ENCODE measurements around the gene LZIC. TPM values are rescaled to one million over a fixed set of nuclear protein-coding genes. Genes with fewer than 3 reads are reported as not detected.
A peak's percentile ranks its signal among the peaks of the same experiment; 100 is the strongest.
"Not testable (repeated sequence)": the region's sequence is repeated elsewhere in the genome, so short reads cannot be mapped to it uniquely, and the experiment has no call there.

Gene LZIC
- total RNA-seq (ENCODE audit: insufficient read depth, low replicate concordance) = 54.9 TPM

- peak; percentile 93 for DNase-seq (ENCODE audit: low spot score)
Observed at GRCh38 chr1:9942939-9943788, at the start of gene LZIC, which contains the start of gene NMNAT1. Gene LZIC, minus strand, starts transcription at chr1:9943391. Its CDS starts 6,772 bp downstream, at chr1:9936619. Gene NMNAT1, plus strand, starts transcription at chr1:9943475. Its CDS starts 28,599 bp downstream, at chr1:9972074.

DNA sequence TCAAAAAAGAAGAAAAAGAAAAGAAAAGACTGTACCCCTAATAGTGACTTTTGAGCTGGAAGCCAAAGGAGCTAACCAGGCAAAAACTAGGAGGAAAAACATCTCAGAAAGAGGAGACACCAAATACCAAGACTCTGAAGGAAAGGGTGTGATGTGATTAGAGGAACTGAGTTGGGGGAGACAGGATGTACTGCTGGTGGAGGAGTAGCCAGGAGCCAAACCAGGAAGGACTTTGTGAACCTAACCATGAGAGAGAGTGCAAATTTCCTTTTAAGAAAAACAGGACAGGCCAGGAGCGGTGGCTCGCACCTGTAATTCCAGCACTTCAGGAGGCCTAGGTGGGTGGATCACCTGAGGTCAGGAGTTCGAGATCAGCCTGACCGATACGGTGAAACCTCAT, 49.7 kb upstream of the LZIC start:
- DNase-seq (ENCODE audit: low spot score) = no peak

GRCh38 chr1:9990944-9991343, 47.8 kb upstream of the LZIC start:
- peak; percentile 21 for DNase-seq (ENCODE audit: low spot score)

- no peak for DNase-seq (ENCODE audit: low spot score)
Observed at GRCh38 chr1:9989773-9990172, 46.6 kb upstream of the LZIC start.

DNA sequence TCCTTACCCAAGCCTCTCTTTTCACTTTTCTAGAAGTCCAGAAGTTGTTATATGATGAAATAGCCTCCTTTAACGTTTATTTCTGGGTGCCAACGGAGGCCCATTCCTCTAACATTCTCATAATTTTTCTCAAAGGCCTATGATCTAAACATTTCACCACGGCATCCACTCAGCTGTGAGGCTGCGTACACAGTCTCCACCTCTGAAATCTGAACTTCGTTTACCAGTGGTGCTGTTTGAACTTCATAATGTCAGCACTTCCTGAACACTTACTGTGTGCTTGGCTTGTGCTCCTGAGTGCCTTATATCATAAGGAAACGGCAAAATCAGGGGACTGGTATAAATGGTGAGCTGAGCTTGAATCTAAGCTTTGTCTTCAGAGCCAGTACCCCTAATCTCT, 41.8 kb upstream of the LZIC start:
- no peak for DNase-seq (ENCODE audit: low spot score)

- no peak for DNase-seq (ENCODE audit: low spot score)
Observed at GRCh38 chr1:9984253-9984652, 41.1 kb upstream of the LZIC start.

DNA sequence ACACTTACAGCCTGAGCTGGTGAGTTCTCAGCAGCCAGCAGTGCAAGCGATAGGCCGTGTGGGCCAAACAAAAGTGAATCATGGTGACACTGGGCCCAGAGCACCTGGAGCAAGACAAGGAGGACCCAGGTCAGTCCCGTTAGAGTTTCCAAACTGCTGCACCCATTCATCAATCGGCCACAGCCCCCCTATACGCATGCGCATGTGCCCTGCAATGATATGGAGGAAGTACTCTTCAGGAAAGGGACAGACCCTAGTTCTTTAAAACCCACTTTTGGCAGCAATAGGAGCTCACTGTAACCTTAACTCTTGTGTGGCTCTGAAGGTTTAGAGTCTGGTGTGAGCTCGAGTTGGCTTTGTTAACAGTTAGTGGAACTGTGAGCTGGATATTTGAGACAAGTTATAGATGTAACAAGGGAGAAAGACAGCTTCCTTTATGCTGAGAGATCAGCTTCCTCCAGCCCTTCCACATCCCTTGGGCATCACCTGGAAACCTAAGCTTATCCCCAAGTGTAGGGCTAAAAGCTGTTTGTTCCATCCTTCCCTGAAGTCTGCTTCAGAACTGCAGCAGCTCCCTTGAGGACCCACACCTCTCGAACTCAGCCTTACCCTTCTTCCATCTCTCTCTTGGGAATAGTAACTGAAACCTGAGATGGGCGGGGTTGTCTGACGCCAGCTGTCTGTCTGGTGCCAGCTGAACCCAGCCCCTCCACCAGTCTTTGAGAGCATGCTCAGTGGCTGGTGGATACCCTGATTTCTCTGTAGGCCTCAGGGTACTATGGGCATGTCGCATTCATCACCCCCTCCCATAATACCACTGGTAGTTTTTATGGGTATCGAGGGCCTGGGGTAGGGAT, 17.7 kb upstream of the LZIC start:
- no peak for DNase-seq (ENCODE audit: low spot score)

- DNase-seq (ENCODE audit: low spot score) = peak; percentile 32
Observed at GRCh38 chr1:9960011-9960410, 16.8 kb upstream of the LZIC start.

DNA sequence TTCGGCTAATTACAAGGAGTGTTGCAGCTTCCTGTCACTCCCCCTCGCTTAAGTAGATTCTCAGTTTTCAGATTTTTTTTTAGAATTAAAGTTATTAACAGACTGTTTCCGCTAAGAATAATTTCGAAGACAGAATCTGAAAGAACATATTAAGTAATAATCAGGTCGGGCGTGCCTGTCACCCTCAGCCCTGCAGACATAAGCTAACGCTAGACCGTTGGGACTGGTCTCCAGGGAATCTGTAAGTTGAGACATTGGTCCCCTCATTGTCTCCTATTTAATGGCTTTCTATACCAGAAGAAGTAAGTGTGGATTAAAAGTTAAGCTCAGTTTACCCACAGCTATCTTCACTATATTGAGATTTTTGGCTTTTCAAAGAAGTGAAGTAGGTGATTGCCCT, 14.5 kb upstream of the LZIC start:
- no peak for DNase-seq (ENCODE audit: low spot score)

DNA sequence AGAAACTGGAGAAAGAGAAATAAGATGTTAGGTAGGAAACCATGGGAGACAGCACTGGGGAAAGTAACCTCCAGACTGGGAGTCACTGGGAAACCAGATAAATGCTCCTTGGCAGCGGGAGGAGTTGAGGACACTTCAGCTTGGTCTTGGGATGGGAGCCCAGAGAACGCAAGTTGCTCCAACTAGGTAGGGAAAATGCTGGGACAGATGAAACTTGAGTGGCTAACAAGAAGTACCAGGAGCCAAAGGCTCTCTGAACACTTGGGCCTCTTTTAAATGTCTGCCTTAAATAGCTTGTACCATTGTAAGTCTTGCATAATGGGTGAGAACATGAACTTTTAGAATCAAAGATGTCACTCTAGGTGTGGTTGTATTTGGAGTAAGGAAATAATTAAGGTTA, 3.1 kb upstream of the LZIC start:
- no peak for DNase-seq (ENCODE audit: low spot score)

DNA sequence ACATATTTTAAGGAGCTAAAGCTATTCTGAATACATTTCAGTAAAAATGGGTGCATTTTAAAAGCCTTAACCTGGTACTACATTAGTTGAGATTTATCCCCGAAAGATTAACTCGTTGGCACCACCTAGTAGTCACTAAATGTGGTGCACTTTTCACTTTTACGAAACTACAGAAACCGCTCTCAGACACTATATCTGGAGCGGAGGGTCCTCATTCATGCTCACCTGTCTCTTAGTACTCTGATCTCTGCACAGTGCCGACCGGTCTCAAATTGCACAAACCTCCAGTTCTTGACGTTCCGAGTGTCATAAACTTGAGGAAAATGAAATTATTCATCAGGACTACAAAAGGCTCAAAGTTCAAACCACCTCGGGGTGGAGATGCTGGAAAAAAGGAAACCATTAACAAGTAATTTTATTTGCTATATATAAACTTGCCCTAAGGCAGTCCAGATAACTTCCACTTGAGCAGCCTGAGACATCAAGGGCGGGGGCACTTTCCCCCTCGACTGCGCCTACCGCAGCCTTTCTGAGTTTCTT, 722 bp downstream of the LZIC start:
- DNase-seq (ENCODE audit: low spot score) = peak; percentile 56

- no peak for DNase-seq (ENCODE audit: low spot score)
Observed at GRCh38 chr1:9929431-9930385, 13.5 kb downstream of the LZIC start.

GRCh38 chr1:9927259-9927658, 15.9 kb downstream of the LZIC start:
- no peak for DNase-seq (ENCODE audit: low spot score)

GRCh38 chr1:9922342-9922741, 20.8 kb downstream of the LZIC start:
- no peak for DNase-seq (ENCODE audit: low spot score)

GRCh38 chr1:9920606-9921005, 22.6 kb downstream of the LZIC start:
- DNase-seq (ENCODE audit: low spot score) = no peak

GRCh38 chr1:9917901-9918300, 25.3 kb downstream of the LZIC start:
- no peak for DNase-seq (ENCODE audit: low spot score)

GRCh38 chr1:9917495-9917894, 25.7 kb downstream of the LZIC start:
- not testable (repeated sequence) for DNase-seq (ENCODE audit: low spot score)

DNA sequence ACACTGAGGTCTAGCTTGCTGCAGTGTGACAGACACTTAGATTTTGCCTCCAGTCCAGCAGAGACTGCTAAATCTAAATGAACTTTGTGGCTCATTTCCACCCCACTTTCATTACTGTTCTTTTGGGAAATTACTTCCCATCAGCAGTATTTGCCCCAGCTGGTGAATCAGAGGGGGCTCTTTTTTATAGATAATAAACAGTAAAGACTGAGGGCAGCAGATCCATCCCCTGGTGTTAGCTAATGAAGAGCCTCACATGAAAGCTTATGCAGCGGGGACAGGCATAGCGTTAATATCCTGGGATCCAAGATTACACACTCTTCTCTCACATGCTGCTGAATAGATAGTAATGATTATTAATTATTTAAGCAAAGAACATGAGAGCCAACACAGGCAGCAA, 26.7 kb downstream of the LZIC start:
- no peak for DNase-seq (ENCODE audit: low spot score)

- no peak for DNase-seq (ENCODE audit: low spot score)
Observed at GRCh38 chr1:9914610-9914937, 28.6 kb downstream of the LZIC start.

DNA sequence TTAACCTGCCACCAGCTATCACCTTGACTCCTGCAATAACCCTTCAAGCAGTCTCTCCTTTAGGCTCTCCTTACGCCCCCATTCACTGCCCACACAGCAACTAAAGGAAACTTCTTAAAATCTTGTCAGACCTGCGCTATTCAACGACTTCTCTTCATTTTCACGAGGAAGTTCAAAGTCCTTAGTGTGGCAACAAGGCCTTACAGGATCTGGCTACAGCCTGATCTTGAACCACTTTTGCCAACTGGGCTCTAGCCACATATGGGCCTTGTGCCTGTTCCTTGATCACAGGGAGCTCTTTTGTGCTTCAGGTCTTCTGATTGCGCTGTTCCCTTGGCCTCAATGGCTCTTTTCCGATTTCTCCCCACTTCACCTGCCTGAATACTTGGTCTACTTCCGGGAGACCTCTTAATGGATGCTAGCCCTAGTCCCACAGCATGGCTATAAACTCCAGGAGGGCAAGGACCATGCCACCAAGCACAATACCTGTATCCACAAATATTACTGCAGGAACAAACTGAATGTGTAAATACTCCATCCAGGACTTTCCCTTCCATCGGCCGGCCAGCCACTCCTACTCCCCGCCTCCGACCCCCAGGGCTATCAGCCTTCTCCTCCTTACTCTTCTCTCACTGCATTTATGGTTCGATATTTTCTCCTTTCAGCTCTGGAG, 30.8 kb downstream of the LZIC start:
- no peak for DNase-seq (ENCODE audit: low spot score)

Data from umbilical cord (tissue), 2 donors.